Measurements from ENCODE around the gene RPL32.

RPL32 gene

DNA sequence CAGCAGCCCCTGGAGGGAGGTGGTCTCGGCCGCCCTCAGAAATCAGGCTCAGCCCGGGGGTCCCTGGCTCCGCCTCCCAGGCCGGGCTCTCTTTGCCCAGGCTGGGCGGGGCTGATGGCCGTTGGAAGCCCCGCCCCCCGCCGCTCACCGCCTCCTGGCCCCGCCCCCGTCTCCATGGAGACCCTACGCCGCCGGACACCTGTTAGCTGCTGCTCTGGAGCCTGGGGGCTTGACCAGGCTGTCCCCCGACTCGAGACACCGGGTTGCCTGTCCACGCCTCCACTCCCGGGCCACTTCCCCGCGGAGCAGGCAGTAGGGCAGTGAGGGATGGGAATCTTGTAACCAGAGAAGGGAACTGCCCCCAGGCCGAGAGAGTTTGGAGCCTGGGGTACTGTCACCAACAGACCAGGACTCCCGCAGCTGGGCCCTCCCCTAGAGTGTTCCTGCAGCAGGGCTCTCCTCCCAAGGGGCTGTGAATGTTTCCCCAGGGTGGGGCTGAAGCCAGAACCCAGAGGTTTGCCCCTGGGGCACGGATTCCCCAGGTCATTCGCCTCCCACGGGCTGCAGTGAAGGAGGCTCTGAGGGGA is 27.8 kb upstream of the RPL32 start:
- peaks cover 35% of the 10 kb centered on the region for H3K27me3 Mint-ChIP-seq (ENCODE audit: low read depth)

DNA sequence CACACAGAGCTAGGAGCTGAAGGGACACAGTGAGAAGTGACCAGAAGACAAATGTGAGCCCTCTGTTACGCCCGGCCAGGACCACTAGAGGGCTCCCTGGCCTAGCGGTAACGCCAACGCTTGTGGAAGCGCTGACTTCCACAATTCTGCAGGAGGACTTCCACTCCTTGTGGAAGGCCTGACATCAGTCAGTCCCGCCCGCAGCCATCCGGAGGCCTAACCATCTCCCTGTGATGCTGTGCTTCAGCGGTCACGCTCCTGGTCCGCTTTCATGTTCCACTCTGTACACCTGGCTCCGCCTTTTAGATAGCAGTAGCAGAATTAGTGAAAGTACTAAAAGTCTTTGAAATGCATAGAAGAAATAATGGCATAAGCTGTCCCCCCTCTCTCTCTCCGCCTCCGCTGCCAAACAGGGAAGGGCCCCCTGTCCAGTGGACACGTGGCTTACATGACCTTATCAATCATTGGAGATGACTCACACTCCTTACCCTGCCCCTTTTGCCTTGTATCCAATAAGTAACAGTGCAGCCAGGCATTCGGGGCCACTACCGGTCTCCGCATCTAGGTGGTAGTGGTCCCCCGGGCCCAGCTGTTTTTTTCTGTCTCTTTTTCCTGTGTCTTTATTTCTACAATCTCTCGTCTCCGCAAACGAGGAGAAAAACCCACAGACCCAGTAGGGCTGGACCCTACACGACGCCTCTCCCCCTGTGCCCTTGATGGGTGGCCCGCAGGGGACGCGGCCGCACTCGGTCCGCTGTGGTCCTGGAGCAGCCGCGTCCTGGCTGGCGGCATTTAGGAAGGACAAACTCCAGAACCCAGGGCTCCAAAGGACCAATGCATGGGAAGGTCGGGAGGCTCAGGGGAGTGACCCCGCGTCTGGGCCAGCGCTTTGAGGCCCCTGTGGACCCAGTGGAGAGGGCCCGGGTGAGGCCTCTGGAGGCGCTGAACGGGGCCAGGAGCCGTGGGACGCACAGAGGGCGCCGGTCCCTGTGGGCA is 27.0 kb upstream of the RPL32 start:
- peaks cover 34% of the 10 kb centered on the region for H3K4me1 Mint-ChIP-seq
- H3K27ac Mint-ChIP-seq: peak overlapping the region in 2 of 3 experiments; percentile 6 to 34
- peak overlapping the region; percentile 73 to 80 (median 78) for H3K4me3 Mint-ChIP-seq
- H3K27me3 Mint-ChIP-seq (ENCODE audit: low read depth): peaks cover 31% of the 10 kb centered on the region
- TF ChIP-seq, protein P1, sequence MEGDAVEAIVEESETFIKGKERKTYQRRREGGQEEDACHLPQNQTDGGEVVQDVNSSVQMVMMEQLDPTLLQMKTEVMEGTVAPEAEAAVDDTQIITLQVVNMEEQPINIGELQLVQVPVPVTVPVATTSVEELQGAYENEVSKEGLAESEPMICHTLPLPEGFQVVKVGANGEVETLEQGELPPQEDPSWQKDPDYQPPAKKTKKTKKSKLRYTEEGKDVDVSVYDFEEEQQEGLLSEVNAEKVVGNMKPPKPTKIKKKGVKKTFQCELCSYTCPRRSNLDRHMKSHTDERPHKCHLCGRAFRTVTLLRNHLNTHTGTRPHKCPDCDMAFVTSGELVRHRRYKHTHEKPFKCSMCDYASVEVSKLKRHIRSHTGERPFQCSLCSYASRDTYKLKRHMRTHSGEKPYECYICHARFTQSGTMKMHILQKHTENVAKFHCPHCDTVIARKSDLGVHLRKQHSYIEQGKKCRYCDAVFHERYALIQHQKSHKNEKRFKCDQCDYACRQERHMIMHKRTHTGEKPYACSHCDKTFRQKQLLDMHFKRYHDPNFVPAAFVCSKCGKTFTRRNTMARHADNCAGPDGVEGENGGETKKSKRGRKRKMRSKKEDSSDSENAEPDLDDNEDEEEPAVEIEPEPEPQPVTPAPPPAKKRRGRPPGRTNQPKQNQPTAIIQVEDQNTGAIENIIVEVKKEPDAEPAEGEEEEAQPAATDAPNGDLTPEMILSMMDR (IDR thresholded peaks at IDR 0.05; ENCODE audit: unreplicated experiment in 3 of 3): peak; percentile 88 to 93 (median 92)
- H3K36me3 Mint-ChIP-seq (ENCODE audit: low read depth): no peaks in the 10 kb centered on the region
- peaks cover 2% of the 10 kb centered on the region for H3K9me3 Mint-ChIP-seq

More for the DNA sequence above, 27.8 kb upstream of the RPL32 start:
- Mint-ChIP-seq H3K4me1 (peaks cover 34% of the 10 kb centered on the region), H3K36me3 (ENCODE audit: low read depth) (no peaks in the 10 kb centered on the region), H3K9me3 (peaks cover 2% of the 10 kb centered on the region), H3K27ac (no peak overlapping the region), H3K4me3 (peak overlapping the region in 2 of 3 experiments; percentile 53 to 59)
- TF ChIP-seq, protein P1 (IDR thresholded peaks at IDR 0.05; ENCODE audit: unreplicated experiment in 3 of 3): no peak

DNA sequence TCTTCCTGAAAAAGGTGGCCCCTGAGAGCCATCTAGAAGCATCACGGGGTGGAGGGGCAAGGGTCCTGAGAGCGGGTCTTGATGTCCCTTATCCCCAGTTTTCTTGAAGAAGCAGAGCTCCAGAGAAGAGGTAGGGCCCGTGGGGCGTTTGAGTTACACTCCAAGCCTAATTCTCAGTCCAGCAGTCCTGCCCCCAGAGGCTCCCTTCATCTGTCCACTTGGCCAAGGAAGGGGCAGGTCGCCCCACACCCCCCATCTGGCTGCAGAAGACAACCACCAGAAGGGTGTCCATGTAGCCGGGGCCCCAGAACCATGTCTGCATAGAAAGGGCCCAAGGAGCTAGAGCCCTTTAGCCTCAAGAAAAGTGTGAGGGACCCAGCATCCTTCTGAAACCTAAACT is 25.5 kb upstream of the RPL32 start:
- Mint-ChIP-seq H3K27me3 (ENCODE audit: low read depth) (peaks cover 27% of the 10 kb centered on the region), H3K27ac (no peak overlapping the region), H3K9me3 (peaks cover 2% of the 10 kb centered on the region), H3K36me3 (ENCODE audit: low read depth) (no peaks in the 10 kb centered on the region), H3K4me3 (no peak overlapping the region), H3K4me1 (peaks cover 31% of the 10 kb centered on the region)
- TF ChIP-seq, protein P1 (IDR thresholded peaks at IDR 0.05; ENCODE audit: unreplicated experiment in 3 of 3): no peak

DNA sequence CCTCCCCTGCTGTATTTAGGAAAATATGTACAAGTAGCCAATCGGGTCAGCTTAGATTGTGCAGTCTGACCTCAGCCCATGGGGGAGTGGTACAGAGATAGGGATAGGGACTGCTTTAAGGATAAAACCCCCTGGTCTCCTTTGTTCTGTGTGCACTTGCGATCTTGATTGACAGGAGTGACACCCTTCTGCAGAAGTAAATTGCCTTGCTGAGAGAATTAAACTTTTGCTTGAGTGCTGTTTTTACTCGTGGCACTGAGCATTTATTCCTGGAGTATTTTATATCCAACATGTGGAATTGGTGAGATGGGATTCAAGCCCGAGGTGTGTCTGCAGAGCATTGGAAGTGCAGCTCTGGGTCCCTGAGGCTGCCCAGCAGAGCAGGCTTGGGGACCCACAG is 23.9 kb upstream of the RPL32 start:
- H3K27me3 Mint-ChIP-seq (ENCODE audit: low read depth): peaks cover 16% of the 10 kb centered on the region
- no peak overlapping the region for H3K27ac Mint-ChIP-seq
- H3K4me1 Mint-ChIP-seq: peaks cover 16% of the 10 kb centered on the region
- TF ChIP-seq, protein P1 (IDR thresholded peaks at IDR 0.05; ENCODE audit: unreplicated experiment in 3 of 3): no peak
- H3K4me3 Mint-ChIP-seq: no peak overlapping the region
- peaks cover 2% of the 10 kb centered on the region for H3K9me3 Mint-ChIP-seq
- H3K36me3 Mint-ChIP-seq (ENCODE audit: low read depth): no peaks in the 10 kb centered on the region

DNA sequence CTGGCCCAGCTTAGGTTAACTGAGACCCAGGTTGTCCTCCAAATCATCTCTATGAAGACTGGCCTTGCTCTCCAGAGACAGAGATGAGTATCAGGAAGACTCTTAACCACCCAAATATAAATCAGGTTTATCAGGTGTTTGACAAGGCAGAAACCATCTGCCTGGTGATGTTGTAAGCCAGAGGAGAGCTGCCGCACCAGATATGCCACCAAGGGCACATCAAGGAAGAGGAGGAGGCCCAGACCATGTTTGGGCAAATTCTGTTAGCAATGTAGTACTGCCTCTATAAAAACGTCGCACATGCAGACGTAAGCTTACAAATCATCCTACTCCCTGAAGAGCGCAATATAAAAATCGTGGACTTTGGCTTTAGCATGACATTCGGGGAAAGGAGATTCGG is 21.0 kb upstream of the RPL32 start:
- peaks cover 2% of the 10 kb centered on the region for H3K9me3 Mint-ChIP-seq
- no peaks in the 10 kb centered on the region for H3K36me3 Mint-ChIP-seq (ENCODE audit: low read depth)
- H3K4me1 Mint-ChIP-seq: no peaks in the 10 kb centered on the region
- TF ChIP-seq, protein P1 (IDR thresholded peaks at IDR 0.05; ENCODE audit: unreplicated experiment in 3 of 3): no peak
- no peak overlapping the region for H3K4me3 Mint-ChIP-seq
- H3K27me3 Mint-ChIP-seq (ENCODE audit: low read depth): peaks cover 8% of the 10 kb centered on the region
- H3K27ac Mint-ChIP-seq: no peak overlapping the region

Data from nephron (organoid).